VCaP (cell line): ENCODE measurements around the gene BRDT.

Experiments used
- H3K27ac ChIP-seq: fragments of 450-650 bp; 2 replicates; pipeline ENCODE4 v1.5.1; 2017
- CTCF ChIP-seq: fragments of 450-650 bp; conservative IDR thresholded peaks from 2 replicates; pipeline ENCODE4 v1.5.1; 2017; ENCODE audit warnings: mild to moderate bottlenecking, moderate library complexity

BRDT gene

DNA sequence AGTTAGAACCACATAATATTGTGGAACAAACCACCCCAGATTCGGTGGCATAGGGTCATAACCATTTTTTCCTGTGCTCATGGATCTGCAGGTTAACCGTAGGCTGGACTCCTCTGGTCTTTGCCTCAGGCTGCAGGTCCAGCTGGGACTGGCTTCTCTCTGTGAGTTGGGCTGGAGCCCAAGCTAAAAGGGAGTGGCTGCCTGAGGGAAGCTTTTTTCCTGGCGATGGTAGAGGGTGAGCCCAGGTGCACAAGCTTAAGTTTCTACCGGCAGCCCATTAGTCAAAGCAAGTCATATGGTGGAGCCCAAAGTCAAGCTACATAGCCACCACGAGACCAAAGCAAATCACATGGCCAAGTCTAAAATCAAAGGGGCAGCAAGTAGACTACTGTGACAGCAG lies 94.4 kb downstream of the BRDT start:
- no peak overlapping the region for H3K27ac ChIP-seq
- TF ChIP-seq CTCF = no peak

DNA sequence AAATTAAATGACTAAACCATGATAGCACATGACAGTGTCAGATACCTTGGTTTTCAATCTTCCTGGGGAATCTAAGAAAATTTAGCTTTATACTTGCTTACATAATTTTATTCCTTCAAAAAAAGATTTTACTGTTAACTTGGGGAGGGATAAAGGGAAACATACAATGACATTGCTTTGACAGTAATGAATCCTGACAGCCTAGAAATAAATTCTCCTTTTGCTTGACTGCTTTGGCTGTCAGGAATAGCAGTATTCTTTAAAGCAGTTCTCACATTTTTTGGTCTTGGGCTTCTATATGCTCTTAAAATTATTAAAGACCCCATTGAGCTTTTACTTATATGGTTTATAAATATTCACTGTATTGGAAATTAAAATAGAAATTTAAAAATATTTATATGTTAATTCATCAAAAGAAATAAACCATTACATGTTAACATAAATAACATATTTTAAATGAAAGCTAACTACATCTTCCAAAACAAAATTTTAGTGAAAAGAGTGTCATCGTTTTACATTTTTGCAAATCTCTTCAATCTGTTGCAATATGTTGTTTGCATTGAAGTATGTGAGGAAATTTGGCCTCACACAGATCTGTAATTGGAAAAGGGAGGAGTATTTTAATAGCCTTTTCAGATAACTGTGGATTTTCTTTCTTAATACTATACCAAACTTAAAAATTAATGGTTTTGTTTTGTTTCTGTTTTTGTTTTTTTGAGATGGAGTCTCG lies 96.7 kb downstream of the BRDT start:
- H3K27ac ChIP-seq = no peak overlapping the region
- TF ChIP-seq CTCF = no peak

- no peak for TF ChIP-seq CTCF
- H3K27ac ChIP-seq = no peak overlapping the region
Observed at GRCh38 chr1:92051948-92052347, 102.7 kb downstream of the BRDT start.
